GM12801 (cell line): Measurements from ENCODE around the gene FOXRED2.

ENCODE experiments used
- TF ChIP-seq, protein P1 (sequence below): IDR thresholded peaks from one replicate; pipeline ENCODE4 v1.5.1; 2011; ENCODE audit warnings: control low read depth; ENCODE audit not compliant: insufficient read length; ENCODE audit errors: extremely low read depth

The FOXRED2 gene

DNA sequence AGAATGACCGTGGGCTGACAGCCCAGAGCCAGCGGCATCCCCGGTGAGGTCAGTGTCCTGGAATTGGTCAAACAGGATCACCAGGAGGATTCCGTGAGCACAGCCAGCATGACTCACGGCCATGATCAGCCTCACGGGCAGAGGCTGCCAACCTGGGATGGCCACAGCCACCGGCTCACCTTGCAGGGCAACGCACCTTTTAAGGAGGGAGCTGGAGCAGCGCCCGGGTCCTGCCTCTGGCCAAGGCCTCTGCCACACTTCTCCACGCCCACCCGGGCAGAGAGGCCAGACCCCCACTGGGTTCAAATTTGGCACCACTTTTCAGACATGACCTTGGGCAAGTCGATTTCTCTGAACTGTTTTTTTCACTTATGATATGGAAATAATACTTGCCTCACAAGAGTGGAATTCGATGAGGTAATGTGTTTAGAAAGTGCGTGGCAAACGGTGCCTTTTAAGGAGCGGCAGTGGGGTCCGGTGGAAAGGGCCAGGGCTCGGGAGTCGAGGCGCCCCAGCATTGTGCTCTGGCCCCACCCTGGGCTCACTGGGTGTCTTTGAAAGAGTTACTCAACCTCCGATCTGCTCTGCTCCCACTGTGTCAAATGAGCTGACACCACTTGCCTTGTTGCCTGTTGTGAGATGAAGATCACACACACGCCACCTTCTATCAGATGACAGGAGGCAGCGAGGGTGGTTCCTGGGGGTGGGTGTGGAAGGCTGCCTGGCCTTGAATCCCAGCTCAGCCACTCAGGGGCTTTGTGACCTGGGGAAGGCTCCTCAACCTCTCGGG, 41.4 kb downstream of the FOXRED2 start:
- TF ChIP-seq, protein P1, sequence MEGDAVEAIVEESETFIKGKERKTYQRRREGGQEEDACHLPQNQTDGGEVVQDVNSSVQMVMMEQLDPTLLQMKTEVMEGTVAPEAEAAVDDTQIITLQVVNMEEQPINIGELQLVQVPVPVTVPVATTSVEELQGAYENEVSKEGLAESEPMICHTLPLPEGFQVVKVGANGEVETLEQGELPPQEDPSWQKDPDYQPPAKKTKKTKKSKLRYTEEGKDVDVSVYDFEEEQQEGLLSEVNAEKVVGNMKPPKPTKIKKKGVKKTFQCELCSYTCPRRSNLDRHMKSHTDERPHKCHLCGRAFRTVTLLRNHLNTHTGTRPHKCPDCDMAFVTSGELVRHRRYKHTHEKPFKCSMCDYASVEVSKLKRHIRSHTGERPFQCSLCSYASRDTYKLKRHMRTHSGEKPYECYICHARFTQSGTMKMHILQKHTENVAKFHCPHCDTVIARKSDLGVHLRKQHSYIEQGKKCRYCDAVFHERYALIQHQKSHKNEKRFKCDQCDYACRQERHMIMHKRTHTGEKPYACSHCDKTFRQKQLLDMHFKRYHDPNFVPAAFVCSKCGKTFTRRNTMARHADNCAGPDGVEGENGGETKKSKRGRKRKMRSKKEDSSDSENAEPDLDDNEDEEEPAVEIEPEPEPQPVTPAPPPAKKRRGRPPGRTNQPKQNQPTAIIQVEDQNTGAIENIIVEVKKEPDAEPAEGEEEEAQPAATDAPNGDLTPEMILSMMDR, result no peak

- TF ChIP-seq, protein P1, result no peak
These were observed 42.1 kb downstream of the FOXRED2 start for GRCh38 chr22:36464715-36465231.

DNA sequence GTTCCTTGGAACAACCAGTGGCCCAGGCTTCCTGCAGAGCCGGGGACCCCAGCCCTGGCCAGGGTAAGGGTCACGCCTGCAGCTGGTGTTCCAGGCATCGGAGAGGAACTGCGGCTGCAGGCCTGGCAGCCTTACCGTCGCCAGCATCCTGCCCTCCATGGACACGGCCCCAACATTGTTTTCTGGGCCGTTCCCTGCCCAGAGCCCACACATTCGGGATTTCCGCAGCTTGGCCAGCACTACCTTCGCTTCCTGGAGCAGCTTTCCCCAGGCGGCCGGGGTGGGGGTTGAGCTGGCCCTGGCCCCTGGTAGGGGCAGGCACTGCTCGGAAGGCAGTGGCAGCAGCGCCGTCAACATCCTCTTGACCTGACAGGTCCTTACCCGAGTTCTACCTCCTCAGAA, 43.1 kb downstream of the FOXRED2 start:
- TF ChIP-seq, protein P1, result no peak

DNA sequence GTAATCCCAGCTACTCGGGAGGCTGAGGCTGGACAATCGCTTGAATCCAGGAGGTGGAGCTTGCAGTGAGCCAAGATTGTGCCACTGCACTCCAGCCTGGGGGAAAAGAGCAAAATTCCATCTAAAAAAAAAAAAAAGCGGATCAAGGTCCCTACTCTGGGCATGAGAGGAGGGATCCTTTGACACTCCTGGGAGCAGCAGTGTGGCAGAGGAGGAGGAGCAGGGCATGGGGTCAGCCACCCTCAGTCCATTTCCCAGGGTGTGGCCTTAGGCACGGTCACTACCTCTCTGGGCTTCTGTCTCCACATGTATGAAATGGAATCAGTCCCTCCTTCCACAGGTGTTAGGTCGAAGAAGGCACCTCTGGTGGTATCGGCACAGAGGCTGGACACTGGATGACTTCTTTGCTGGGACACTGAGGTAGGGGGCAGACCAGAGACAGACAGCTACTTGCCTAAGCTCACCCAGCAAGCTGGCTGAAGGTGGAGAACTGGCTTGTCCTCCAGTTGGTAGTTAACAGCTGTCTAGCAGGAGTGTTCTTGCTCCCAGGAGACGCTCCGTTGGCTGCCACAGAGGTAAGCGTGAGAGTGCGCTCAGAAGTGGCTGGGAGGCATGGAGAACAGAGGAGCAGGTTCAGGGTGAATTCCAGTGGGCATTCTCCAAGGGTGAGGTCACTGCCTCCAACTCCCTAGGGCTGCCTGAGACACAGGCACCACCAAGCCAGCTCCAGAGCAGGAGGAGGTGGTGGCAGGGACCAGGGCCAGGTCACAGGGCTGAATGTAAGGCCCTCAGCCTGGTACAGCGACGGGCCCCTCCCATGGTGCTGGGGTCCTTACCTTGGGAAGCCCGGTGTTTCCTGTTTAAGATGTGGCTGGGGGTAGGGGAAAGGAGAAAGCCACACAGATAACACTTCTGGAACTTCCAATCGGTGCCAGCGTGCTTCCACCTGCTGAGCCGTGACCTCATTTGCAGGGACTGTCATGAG, 44.9 kb downstream of the FOXRED2 start:
- TF ChIP-seq, protein P1, result no peak

DNA sequence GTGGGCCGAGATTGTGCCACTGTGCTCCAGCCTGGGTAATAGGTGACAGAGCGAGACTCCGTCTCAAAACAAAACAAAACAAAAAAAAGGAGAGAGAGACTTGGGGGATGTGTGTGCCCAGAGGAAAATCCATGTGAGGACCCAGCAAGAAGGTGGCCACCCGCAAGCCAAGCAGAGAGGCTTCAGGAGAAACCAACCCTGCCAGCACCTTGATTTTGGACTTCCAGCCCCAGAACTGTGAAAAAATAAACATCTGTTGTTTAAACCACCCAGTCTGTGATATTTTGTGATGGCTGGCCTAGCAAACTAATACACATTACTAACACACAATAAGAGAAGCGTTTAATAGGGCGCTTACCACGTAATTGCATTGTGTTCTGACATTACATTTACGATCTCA, 46.6 kb downstream of the FOXRED2 start:
- TF ChIP-seq, protein P1, result no peak

DNA sequence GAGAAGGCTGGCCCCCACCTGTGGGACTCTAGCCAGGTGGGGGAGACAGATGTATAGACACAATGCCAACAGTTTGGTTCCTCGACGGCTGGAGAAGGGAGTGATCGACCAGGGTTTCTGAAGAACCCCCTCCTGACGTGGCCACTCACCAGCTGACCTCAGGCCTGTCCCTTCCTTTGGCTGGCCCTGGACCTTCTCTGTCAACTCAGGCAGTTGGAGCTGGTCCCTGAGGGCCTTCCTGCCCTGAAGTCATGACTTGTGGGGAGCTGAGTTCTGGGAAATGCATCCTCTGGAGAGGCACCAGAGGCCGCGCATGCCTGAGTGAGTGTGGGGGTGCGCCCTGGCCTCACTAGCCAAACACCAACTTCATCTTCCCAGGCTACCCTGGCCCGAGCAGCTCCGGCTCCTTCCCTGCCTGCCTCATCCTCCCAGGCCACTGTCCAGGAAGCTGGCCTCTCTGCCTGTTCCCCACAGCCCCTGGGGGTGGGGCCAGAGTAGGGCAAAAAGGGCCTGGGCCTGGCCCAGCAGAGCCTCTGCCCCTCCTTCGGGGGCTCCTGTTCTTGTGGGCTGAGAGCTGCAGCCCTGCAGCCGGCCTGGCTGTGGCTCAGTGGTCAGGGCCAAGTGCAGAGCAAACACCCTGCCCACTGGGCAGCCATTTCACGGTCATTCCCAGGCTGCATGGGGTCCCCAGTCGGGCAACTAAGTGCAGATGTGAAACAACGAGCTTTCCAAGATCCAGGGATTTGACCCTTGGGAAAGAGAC, 49.0 kb downstream of the FOXRED2 start:
- TF ChIP-seq, protein P1, result no peak
